GM21390 (cell line): ENCODE data around the gene CDK11B.
"Not testable (repeated sequence)": the region's sequence is repeated elsewhere in the genome, so short reads cannot be mapped to it uniquely, and the experiment has no call there.

ENCODE experiments used
- ATAC-seq: cut with Tn5 transposase; IDR thresholded peaks from one replicate; pipeline ENCODE4 v1.9.1; 2021; ENCODE audit not compliant: unreplicated experiment

Gene CDK11B

DNA sequence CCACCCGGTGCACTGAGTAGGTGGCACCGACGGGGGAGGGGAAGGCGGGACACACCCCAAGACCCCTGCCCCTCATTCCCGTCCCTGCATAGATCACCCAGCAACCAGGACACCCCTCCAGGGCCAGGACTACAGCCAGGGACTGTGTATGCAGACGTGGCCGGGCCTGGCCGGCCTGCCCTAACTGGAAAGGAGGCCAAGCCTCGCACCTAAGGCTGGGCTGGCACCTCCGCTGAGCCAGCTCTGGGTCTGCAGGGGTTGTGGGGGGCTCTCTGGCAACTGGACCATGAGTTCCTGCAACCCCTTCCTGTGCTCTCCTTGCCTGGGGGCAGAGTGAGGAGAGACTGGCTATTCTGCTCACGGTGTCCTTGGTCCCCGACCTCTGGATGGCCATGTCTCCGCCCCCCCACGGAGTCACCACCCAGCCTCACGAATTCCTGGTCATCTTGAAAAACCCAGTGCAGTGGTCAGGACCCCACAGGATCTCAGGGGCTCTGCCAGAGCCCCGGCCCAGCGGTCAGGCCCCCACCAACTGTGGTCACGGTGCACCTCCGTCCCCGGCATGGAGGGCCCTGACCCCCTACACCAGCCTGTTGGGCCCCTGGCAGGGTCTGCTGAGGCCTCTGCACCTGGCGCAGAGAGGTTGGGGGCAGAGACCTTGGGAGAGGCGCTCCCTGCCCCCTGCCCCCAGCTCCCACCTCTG lies 57.8 kb downstream of the CDK11B start:
- no peak for ATAC-seq

- no peak for ATAC-seq
Measured at GRCh38 chr1:1599935-1600860, 58.6 kb downstream of the CDK11B start, which contains the start of gene FNDC10. Gene FNDC10, minus strand, starts transcription at chr1:1600135. Its CDS starts 120 bp downstream, at chr1:1600015.

GRCh38 chr1:1599030-1599934 lies 59.5 kb downstream of the CDK11B start:
- ATAC-seq: no peak

- no peak for ATAC-seq
Measured at GRCh38 chr1:1598720-1599029, 60.1 kb downstream of the CDK11B start.

DNA sequence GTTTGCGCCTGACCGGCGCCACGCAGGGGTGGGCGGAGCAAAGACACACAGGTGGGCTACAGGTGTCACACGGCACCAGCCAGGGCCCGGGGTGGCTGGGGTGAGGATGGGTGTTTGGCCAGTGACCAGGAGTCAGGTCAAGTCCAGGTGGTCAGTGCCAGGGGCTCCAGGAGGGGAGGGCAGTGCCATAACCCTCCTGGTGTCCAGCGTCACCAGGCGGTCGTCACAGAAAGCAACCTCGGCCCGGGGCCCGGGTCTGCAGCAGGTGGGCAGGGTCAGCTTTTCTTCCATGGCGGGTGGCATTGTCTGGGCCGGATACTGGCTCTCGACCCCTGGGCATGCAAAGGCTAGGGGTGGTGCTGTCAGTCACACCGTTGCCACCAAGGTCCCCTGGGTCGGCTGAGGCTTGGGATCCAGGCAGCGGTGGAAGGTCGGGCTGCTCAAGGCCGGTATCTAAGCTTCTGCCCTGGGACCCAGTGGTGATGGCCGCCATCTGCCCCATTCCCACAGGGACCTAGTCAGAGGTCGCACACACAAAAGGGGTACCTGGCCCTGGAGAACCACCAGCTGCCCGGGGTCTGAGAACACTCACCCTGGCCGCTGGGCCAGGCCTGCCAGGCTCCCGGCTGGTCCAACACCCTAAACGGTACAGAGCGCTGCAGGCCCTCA lies 60.6 kb downstream of the CDK11B start:
- no peak for ATAC-seq

- ATAC-seq: no peak
Measured at GRCh38 chr1:1597275-1597930, 61.4 kb downstream of the CDK11B start.

GRCh38 chr1:1596493-1597274 lies 62.1 kb downstream of the CDK11B start:
- no peak for ATAC-seq

- ATAC-seq: not testable (repeated sequence)
Measured at GRCh38 chr1:1595341-1595740, 63.5 kb downstream of the CDK11B start.

DNA sequence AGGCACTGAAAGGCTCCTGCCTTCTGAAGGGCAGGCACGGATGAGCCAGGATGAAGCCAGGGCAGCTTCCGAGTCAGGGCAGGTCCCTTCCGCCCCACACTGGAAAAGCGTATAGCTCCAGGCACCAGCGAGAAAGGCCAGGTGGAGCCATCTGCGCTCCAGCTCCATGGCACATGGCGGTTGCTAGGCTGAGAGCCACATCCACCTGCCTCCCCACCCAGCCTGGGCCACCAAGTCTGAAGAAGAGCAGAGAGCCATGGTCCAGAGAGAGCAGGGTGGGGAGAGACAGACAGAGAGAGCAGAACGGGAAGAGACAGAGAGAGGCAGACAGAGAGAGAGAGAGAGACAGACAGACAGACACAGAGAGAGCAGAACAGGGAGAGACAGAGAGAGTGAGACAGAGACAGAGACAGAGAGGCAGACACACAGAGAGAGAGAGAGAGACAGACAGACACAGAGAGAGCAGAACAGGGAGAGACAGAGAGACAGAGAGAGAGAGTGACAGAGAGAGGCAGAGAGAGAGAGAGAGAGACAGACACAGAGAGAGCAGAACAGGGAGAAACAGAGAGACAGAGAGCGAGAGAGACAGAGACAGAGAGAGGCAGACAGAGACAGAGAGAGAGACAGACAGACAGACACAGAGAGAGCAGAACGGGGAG lies 64.1 kb downstream of the CDK11B start:
- no peak for ATAC-seq

DNA sequence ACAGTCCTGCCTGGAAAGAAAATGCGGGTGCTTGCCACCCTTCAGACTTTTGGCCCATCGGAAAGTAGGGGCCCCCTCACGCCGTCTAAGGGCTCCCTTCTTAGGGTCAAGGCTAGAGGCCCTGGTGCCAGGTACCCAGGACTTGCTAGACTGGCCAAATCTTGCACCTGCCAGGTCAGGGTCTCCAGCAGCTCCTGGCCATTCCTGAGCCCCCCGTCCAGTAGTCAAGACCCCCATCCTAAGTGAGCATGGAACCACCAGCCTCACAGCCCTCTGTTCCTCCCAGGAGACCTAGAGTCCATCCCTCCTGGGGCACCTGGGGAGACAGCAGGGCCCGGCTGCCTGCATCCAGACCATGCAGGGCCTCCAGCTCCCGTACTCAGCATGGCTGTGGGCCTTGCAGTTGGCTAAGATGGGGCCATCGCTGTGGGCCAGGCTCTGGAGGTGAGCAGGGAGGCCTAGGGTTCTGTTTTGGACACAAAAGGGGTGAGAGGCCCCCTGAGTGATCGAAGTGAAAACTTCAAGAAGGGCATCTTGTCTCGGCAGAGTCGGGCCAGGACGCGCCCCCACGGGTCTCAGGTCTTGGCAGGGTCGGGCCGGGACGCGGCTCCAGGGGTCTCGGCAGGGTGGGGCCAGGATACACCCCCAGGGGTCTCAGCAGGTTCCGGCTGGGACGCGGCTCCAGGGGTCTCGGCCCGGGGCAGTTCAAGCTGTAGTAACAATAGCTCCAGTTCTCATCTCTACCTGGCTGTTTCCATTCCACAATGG lies 64.8 kb downstream of the CDK11B start:
- ATAC-seq: no peak

GRCh38 chr1:1591452-1591851 lies 67.4 kb downstream of the CDK11B start:
- no peak for ATAC-seq
